T-cell (primary cell): Measurements from ENCODE around the gene LY6G6F. TPM values are rescaled to one million over a fixed set of nuclear protein-coding genes. Genes with fewer than 3 reads are reported as not detected.

Experiments
- ATAC-seq, 4 experiments: fragments of 200-7000 bp in 3 of 4; fragments of 150-1000 bp in 1 of 4; cut with Tn5 transposase; replicated peaks in 1 of 4; 1 replicate in 3 of 4; 2 replicates in 1 of 4; pipeline ENCODE4 v1.10.0; 2021; ENCODE audit warnings: moderate library complexity in 3 of 4, mild to moderate bottlenecking in 2 of 4, moderate number of reproducible peaks in 1 of 4
- CTCF ChIA-PET, 2 donors: fragments of 300-600 bp; sonication (Branson Sonifier 250); formaldehyde crosslinking; loops; one replicate each; lab custom pipeline; 2022; ENCODE audit warnings: antibody characterized with exemption in 2 of 2; lab: Charles Lee
- POLR2A ChIA-PET, 2 donors: fragments of 300-600 bp; sonication (Branson Sonifier 250); formaldehyde crosslinking; loops; one replicate each; lab custom pipeline; 2022; ENCODE audit warnings: antibody characterized with exemption in 2 of 2; lab: Charles Lee
- DNase-seq, 35 experiments: peaks; one replicate each; pipeline versions ENCODE4 v3.0.0 to v3.0.0-alpha.2; 2013 to 2023
- H3K27ac ChIP-seq: one replicate; pipeline ENCODE4 v1.5.1; 2013; ENCODE audit warnings: low read length
- H3K27me3 ChIP-seq, 2 experiments: replicated peaks in 1 of 2; 1 replicate in 1 of 2; 2 replicates in 1 of 2; pipeline versions ENCODE4 v1.6.1 to v1.7.0; 2013; ENCODE audit warnings: low read length in 1 of 2, mixed read lengths in 1 of 2; ENCODE audit not compliant: control insufficient read depth in 2 of 2, insufficient read depth in 2 of 2; ENCODE audit errors: extremely low read depth in 1 of 2
- H3K36me3 ChIP-seq, 2 donors: 1 replicate in 1 of 2; 2 replicates in 1 of 2; pipeline versions ENCODE4 v1.6.1 to v1.7.0; 2013; ENCODE audit warnings: low read length in 1 of 2; ENCODE audit not compliant: control insufficient read depth in 2 of 2, insufficient read depth in 1 of 2; ENCODE audit errors: extremely low read depth in 1 of 2
- H3K4me1 ChIP-seq, 2 experiments: 1 replicate in 1 of 2; 2 replicates in 1 of 2; pipeline versions ENCODE4 v1.6.1 to v1.7.0; 2013; ENCODE audit warnings: low read length in 2 of 2, mixed read lengths in 1 of 2; ENCODE audit not compliant: insufficient read depth in 2 of 2, control insufficient read depth in 1 of 2; ENCODE audit errors: extremely low read depth in 1 of 2
- H3K4me3 ChIP-seq, 2 donors: 1 replicate in 1 of 2; 2 replicates in 1 of 2; pipeline versions ENCODE4 v1.5.1 to v1.7.0; 2013; ENCODE audit warnings: mild to moderate bottlenecking in 2 of 2, low read length in 1 of 2, moderate library complexity in 1 of 2; ENCODE audit not compliant: control insufficient read depth in 1 of 2; ENCODE audit errors: extremely low read depth in 1 of 2
- H3K9me3 ChIP-seq: 2 replicates; pipeline ENCODE4 v1.7.0; 2013
- H3K27ac Mint-ChIP-seq, 2 donors: one replicate each; pipeline ENCODE4 v1.8.0; 2020 to 2021; ENCODE audit warnings: mild to moderate bottlenecking in 2 of 2, mixed read lengths in 2 of 2
- H3K27me3 Mint-ChIP-seq, 2 donors: one replicate each; pipeline ENCODE4 v1.8.0; 2021 to 2022; ENCODE audit warnings: mixed read lengths in 2 of 2
- H3K36me3 Mint-ChIP-seq: one replicate; pipeline ENCODE4 v1.8.0; 2021; ENCODE audit warnings: mixed read lengths
- H3K4me1 Mint-ChIP-seq, 3 donors: one replicate each; pipeline ENCODE4 v1.8.0; 2020 to 2022; ENCODE audit warnings: mixed read lengths in 3 of 3, mild to moderate bottlenecking in 1 of 3
- H3K4me3 Mint-ChIP-seq, 3 donors: one replicate each; pipeline ENCODE4 v1.8.0; 2020 to 2022; ENCODE audit warnings: mild to moderate bottlenecking in 3 of 3, mixed read lengths in 3 of 3, moderate library complexity in 3 of 3
- H3K9me3 Mint-ChIP-seq, 3 donors: one replicate each; pipeline ENCODE4 v1.8.0; 2020 to 2022; ENCODE audit warnings: mixed read lengths in 3 of 3
- WGBS: methylation state at CpG from one replicate; pipeline ENCODE4 v1.1.5; 2013; ENCODE audit warnings: missing lambda C conversion rate; ENCODE audit not compliant: insufficient coverage; 5-methylcytosine and 5-hydroxymethylcytosine counted together
- total RNA-seq, 35 experiments: library from RNA in 6 of 35; stranded (reverse) in 6 of 35; fragments of 120-200 nt in 1 of 35; gene quantifications; one replicate each; pipeline versions ENCODE4 v1.2.1 to v1.2.4 and lab custom pipeline; 2013 to 2026

LY6G6F gene
- total RNA-seq, 5 donors from 2014 or later (not counting 1 experiment from before 2014, with no cell fraction given): not detected

GRCh38 chr6:31737991-31738979 lies 31.6 kb downstream of the LY6G6F start:
- peaks cover 70 to 78% (median 75%) of the 10 kb centered on the region in 3 donors for H3K4me1 Mint-ChIP-seq
- H3K36me3 Mint-ChIP-seq: peaks cover 17% of the 10 kb centered on the region
- no peaks in the 10 kb centered on the region for H3K9me3 Mint-ChIP-seq
- peak overlapping the region; percentile 73 to 95 for H3K27ac Mint-ChIP-seq
- ATAC-seq (peak; percentile 23 to 55 (median 34)), DNase-seq (peak in 34 of 35 experiments; percentile 36 to 89 (median 64))
- WGBS: 0% methylated on average over 3 of the region's 6 CpGs
- Histone ChIP-seq H3K9me3 (no peaks in the 10 kb centered on the region), H3K36me3 (peaks cover 4 to 11% of the 10 kb centered on the region in 2 donors), H3K27ac (peak overlapping the region; percentile 81), H3K27me3 (no peaks in the 10 kb centered on the region), H3K4me3 (peak overlapping the region; percentile 14 to 60), H3K4me1 (peaks cover 45 to 68% of the 10 kb centered on the region in 2 experiments)
- H3K27me3 Mint-ChIP-seq: no peaks in the 10 kb centered on the region
- peak overlapping the region; percentile 91 to 95 (median 92) for H3K4me3 Mint-ChIP-seq
- ChIA-PET CTCF (interaction anchor here (0.6 to 3.1 kb wide), 12 partner anchors 9 to 164 kb away, joined by 3 to 18 read pairs (median 6); partner anchors contain the start of genes DDAH2 (in 1 of the 2), HSPA1B (in 1 of the 2), LSM2 (in 1 of the 2) and NEU1 (in 1 of the 2)), POLR2A (interaction anchor here in 1 of 2 donors (0.5 to 1.4 kb wide), 5 partner anchors 35 to 391 kb away, joined by 3 to 4 read pairs (median 3); partner anchors contain the start of gene ABHD16A)

GRCh38 chr6:31739639-31740396 lies 33.2 kb downstream of the LY6G6F start, which contains the start of gene MSH5:
MSH5 (plus strand) TSS chr6:31740005; CDS start chr6:31740467, 462 bp downstream.
- ChIA-PET POLR2A (interaction anchor here (0.5 to 0.6 kb wide), 3 partner anchors 44 to 123 kb away, joined by 3 to 5 read pairs (median 3); no protein-coding TSS in a partner anchor), CTCF (interaction anchor here (0.5 to 3.1 kb wide), 11 partner anchors 9 to 191 kb away, joined by 3 to 18 read pairs (median 4); partner anchors contain the start of genes DDAH2 (in 1 of the 2), EHMT2 (in 1 of the 2), NEU1 (in 1 of the 2) and VARS1 (in 1 of the 2))
- Mint-ChIP-seq H3K4me1 (peaks cover 56 to 62% (median 60%) of the 10 kb centered on the region in 3 donors), H3K4me3 (peak within 1 kb of the TSS; percentile 85 to 95 (median 92)), H3K27ac (peak within 1 kb of the TSS; percentile 88 to 95), H3K9me3 (no peaks in the 10 kb centered on the region), H3K27me3 (no peaks in the 10 kb centered on the region), H3K36me3 (peaks cover 13% of the 10 kb centered on the region)
- DNase-seq (peak; percentile 81 to 96 (median 92)), ATAC-seq (peak; percentile 89 to 93 (median 92))
- Histone ChIP-seq H3K9me3 (no peaks in the 10 kb centered on the region), H3K36me3 (no peaks in the 10 kb centered on the region), H3K4me1 (peaks cover 39 to 53% of the 10 kb centered on the region in 2 experiments), H3K4me3 (peak within 1 kb of the TSS; percentile 82 to 92), H3K27me3 (no peaks in the 10 kb centered on the region), H3K27ac (peak within 1 kb of the TSS; percentile 81)
- under 1% methylated on average over 47 of the region's 58 CpGs for WGBS

GRCh38 chr6:31740397-31741223 lies 33.9 kb downstream of the LY6G6F start:
- peak overlapping the region; percentile 82 to 92 for H3K4me3 ChIP-seq
- ATAC-seq (no peak), DNase-seq (no peak)
- H3K9me3 ChIP-seq: no peaks in the 10 kb centered on the region
- no peaks in the 10 kb centered on the region for H3K36me3 ChIP-seq
- Mint-ChIP-seq H3K36me3 (peaks cover 13% of the 10 kb centered on the region), H3K27me3 (no peaks in the 10 kb centered on the region), H3K4me1 (peaks cover 48 to 56% (median 52%) of the 10 kb centered on the region in 3 donors), H3K9me3 (no peaks in the 10 kb centered on the region), H3K27ac (peak overlapping the region; percentile 53 to 88), H3K4me3 (peak overlapping the region; percentile 85 to 92 (median 92))
- no peaks in the 10 kb centered on the region for H3K27me3 ChIP-seq
- H3K4me1 ChIP-seq: peaks cover 36 to 51% of the 10 kb centered on the region in 2 experiments
- ChIA-PET POLR2A (no interaction called here), CTCF (interaction anchor here (0.5 to 3.1 kb wide), 8 partner anchors 10 to 192 kb away, joined by 3 to 18 read pairs (median 4); partner anchors contain the start of genes DDAH2 (in 1 of the 2) and NEU1 (in 1 of the 2))
- WGBS: 12% methylated on average over 23 of the region's 29 CpGs
- peak overlapping the region; percentile 19 for H3K27ac ChIP-seq

GRCh38 chr6:31741815-31742214 lies 35.1 kb downstream of the LY6G6F start:
- H3K36me3 ChIP-seq: no peaks in the 10 kb centered on the region
- 100% methylated on average over 2 of the region's 2 CpGs for WGBS
- Mint-ChIP-seq H3K27me3 (no peaks in the 10 kb centered on the region), H3K4me1 (peaks cover 37 to 44% (median 40%) of the 10 kb centered on the region in 3 donors), H3K9me3 (no peaks in the 10 kb centered on the region), H3K36me3 (peaks cover 13% of the 10 kb centered on the region), H3K4me3 (peak overlapping the region in 2 of 3 donors; percentile 25 to 92), H3K27ac (no peak overlapping the region)
- H3K27ac ChIP-seq: no peak overlapping the region
- POLR2A ChIA-PET: interaction anchor here (0.6 to 0.7 kb wide), 4 partner anchors 12 to 117 kb away, joined by 3 to 6 read pairs (median 4); partner anchors contain the start of genes HSPA1B (in 1 of the 2) and LY6G6C (in 1 of the 2)
- no peak overlapping the region for H3K4me3 ChIP-seq
- CTCF ChIA-PET: no interaction called here
- no peaks in the 10 kb centered on the region for H3K9me3 ChIP-seq
- ATAC-seq: no peak
- H3K4me1 ChIP-seq: peaks cover 24 to 40% of the 10 kb centered on the region in 2 experiments
- no peak for DNase-seq
- H3K27me3 ChIP-seq: no peaks in the 10 kb centered on the region

GRCh38 chr6:31742894-31743293 lies 36.2 kb downstream of the LY6G6F start:
- POLR2A ChIA-PET: no interaction called here

More at GRCh38 chr6:31742894-31743293, 36.2 kb downstream of the LY6G6F start:
- Mint-ChIP-seq H3K4me3 (no peak overlapping the region), H3K4me1 (peaks cover 26 to 33% (median 29%) of the 10 kb centered on the region in 3 donors), H3K27me3 (no peaks in the 10 kb centered on the region), H3K36me3 (peaks cover 13% of the 10 kb centered on the region), H3K27ac (no peak overlapping the region), H3K9me3 (no peaks in the 10 kb centered on the region)
- Histone ChIP-seq H3K9me3 (no peaks in the 10 kb centered on the region), H3K4me1 (peaks cover 16 to 29% of the 10 kb centered on the region in 2 experiments), H3K27me3 (no peaks in the 10 kb centered on the region), H3K4me3 (no peak overlapping the region), H3K36me3 (peaks cover 0 to 3% of the 10 kb centered on the region in 2 donors), H3K27ac (no peak overlapping the region)
- DNase-seq (no peak), ATAC-seq (no peak)
- CTCF ChIA-PET: interaction anchor here in 1 of 2 donors (0.5 kb wide), 1 partner anchor 89 kb away, joined by 6 read pairs; no protein-coding TSS in a partner anchor
- WGBS: 94% methylated on average over 3 of the region's 3 CpGs
